Stimulated activated CD4-positive, alpha-beta T cell treated with anti-CD3 and anti-CD28 coated beads, Interleukin-12 subunit alpha, Interleukin-12 subunit beta, amount 100 ng/mL, for 4 hours (primary cell): ENCODE data around the gene SPECC1.
"Not testable (repeated sequence)": the region's sequence is repeated elsewhere in the genome, so short reads cannot be mapped to it uniquely, and the experiment has no call there.

Experiments
- DNase-seq: peaks from one replicate; pipeline ENCODE4 v3.0.0-alpha.2; 2020

The SPECC1 gene

GRCh38 chr17:20282526-20283308, 273.6 kb downstream of the SPECC1 start:
- DNase-seq = no peak

- no peak for DNase-seq
Observed at GRCh38 chr17:20284022-20284421, 274.9 kb downstream of the SPECC1 start.

GRCh38 chr17:20284570-20285295, 275.6 kb downstream of the SPECC1 start:
- no peak for DNase-seq

GRCh38 chr17:20289984-20290383, 280.8 kb downstream of the SPECC1 start:
- DNase-seq = no peak

GRCh38 chr17:20291853-20292252, 282.7 kb downstream of the SPECC1 start:
- DNase-seq = no peak

GRCh38 chr17:20293501-20293900, 284.3 kb downstream of the SPECC1 start:
- DNase-seq = no peak

- no peak for DNase-seq
Observed at GRCh38 chr17:20294120-20294519, 285.0 kb downstream of the SPECC1 start.

- no peak for DNase-seq
Observed at GRCh38 chr17:20299013-20299412, 289.9 kb downstream of the SPECC1 start.

- DNase-seq = no peak
Observed at GRCh38 chr17:20300436-20300934, 291.3 kb downstream of the SPECC1 start.

GRCh38 chr17:20302246-20302917, 293.2 kb downstream of the SPECC1 start:
- no peak for DNase-seq

GRCh38 chr17:20304961-20305360, 295.8 kb downstream of the SPECC1 start:
- no peak for DNase-seq

GRCh38 chr17:20306924-20307323, 297.8 kb downstream of the SPECC1 start:
- DNase-seq = no peak

GRCh38 chr17:20307326-20307910, 298.3 kb downstream of the SPECC1 start:
- no peak for DNase-seq

GRCh38 chr17:20310481-20310880, 301.3 kb downstream of the SPECC1 start:
- no peak for DNase-seq

- no peak for DNase-seq
Observed at GRCh38 chr17:20313306-20313705, 304.1 kb downstream of the SPECC1 start.

GRCh38 chr17:20313891-20314290, 304.7 kb downstream of the SPECC1 start:
- no peak for DNase-seq

- DNase-seq = no peak
Observed at GRCh38 chr17:20314834-20315233, 305.7 kb downstream of the SPECC1 start.

- no peak for DNase-seq
Observed at GRCh38 chr17:20315311-20315710, 306.2 kb downstream of the SPECC1 start.

GRCh38 chr17:20315821-20316220, 306.7 kb downstream of the SPECC1 start:
- no peak for DNase-seq

GRCh38 chr17:20320535-20321229, 311.5 kb downstream of the SPECC1 start:
- DNase-seq = peak; percentile 68

GRCh38 chr17:20321357-20321756, 312.2 kb downstream of the SPECC1 start:
- not testable (repeated sequence) for DNase-seq

GRCh38 chr17:20327739-20328138, 318.6 kb downstream of the SPECC1 start:
- DNase-seq = not testable (repeated sequence)
